Right ventricle myocardium inferior (tissue), 1 donor: Measurements from ENCODE around the gene GPR61. TPM values are rescaled to one million over a fixed set of nuclear protein-coding genes. Genes with fewer than 3 reads are reported as not detected.

Experiments used
- ATAC-seq: fragments of 200-7000 bp; cut with Tn5 transposase; one replicate; pipeline ENCODE4 v1.9.1; 2020; ENCODE audit warnings: mild to moderate bottlenecking, moderate library complexity
- DNase-seq: peaks from one replicate; pipeline ENCODE4 v3.0.0; 2021; ENCODE audit errors: missing footprints
- intact Hi-C: fragments of 100-400 bp; cut with DNase I; formaldehyde crosslinking; loops from one replicate; pipeline ENCODE4 v1.11.0; 2022
- long read RNA-seq: library from polyadenylated mRNA; unstranded; transcript quantifications from one replicate; pipeline ENCODE4 v2.0.0, GENCODE V29; 2021
- total RNA-seq: library from RNA; stranded (reverse); fragmentation: NEBNext Ultra II Directional; extraction: Animal tissue kit (Norgen Biotek cat#: 25700); gene quantifications from one replicate; pipeline ENCODE4 v1.2.1, GENCODE V29; 2021
- donor health status: DM: no; HTN: yes; CAD: no; lungs with severe emphysema.

The GPR61 gene, protein sequence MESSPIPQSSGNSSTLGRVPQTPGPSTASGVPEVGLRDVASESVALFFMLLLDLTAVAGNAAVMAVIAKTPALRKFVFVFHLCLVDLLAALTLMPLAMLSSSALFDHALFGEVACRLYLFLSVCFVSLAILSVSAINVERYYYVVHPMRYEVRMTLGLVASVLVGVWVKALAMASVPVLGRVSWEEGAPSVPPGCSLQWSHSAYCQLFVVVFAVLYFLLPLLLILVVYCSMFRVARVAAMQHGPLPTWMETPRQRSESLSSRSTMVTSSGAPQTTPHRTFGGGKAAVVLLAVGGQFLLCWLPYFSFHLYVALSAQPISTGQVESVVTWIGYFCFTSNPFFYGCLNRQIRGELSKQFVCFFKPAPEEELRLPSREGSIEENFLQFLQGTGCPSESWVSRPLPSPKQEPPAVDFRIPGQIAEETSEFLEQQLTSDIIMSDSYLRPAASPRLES
- total RNA-seq = not detected
- long read RNA-seq = 0 reads

DNA sequence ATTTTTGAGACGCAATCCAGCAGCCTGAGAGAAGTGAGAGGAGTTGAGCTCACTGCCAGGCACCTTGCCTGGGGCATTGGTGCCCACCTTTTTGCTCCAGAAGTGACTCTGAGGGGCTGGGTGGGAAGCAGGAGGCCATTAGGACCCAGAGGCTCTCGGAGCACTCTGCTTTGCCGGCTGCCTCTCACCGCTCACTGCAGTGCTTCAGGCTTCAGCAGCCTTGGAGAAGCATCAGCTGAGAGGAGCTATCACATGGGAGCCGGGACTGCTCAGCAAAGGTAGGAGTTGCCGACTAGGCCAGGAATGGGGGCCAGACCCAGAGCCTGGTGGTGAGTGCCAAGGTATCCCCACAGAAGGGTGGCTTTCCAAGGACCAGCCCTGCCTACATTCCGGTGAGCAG lies at the start of gene GPR61:
Gene GPR61 (plus strand): TSS at position 197 of the 400 bp plus-strand sequence. CDS start 3,151 bp downstream, outside the sequence.
- DNase-seq (no peak), ATAC-seq (no peak)
- intact Hi-C loops = no loop called here

GRCh38 chr1:109490029-109490933 lies 49.4 kb upstream of the GPR61 start:
- DNase-seq (no peak), ATAC-seq (peak; percentile 34)
- intact Hi-C loops = no loop called here

- ATAC-seq = no peak
- DNase-seq = no peak
Observed at GRCh38 chr1:109490934-109491302, 48.8 kb upstream of the GPR61 start.

DNA sequence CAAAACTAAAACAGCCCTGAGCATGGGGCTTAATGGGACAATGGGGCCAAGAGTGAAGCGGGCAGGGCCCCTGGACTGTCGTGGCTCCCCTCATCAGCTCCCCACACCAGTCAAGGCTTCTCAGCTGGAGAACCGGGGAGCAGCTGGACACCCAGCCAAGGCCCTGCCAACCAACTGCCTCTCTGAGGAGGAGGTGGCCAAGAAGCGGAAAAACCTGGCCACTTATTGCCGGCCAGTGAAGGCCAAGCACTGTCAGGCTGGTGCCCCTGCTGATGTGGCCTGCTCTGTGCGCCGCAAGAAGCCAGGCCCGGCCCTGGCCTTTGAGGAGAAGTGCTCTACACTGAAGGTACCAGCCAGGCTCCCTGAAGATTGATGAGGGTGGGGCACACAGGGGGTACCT lies 48.3 kb upstream of the GPR61 start:
- ATAC-seq (no peak), DNase-seq (no peak)
- intact Hi-C loops = no loop called here

More at GRCh38 chr1:109490934-109491302, 48.8 kb upstream of the GPR61 start:
- intact Hi-C loops = no loop called here

DNA sequence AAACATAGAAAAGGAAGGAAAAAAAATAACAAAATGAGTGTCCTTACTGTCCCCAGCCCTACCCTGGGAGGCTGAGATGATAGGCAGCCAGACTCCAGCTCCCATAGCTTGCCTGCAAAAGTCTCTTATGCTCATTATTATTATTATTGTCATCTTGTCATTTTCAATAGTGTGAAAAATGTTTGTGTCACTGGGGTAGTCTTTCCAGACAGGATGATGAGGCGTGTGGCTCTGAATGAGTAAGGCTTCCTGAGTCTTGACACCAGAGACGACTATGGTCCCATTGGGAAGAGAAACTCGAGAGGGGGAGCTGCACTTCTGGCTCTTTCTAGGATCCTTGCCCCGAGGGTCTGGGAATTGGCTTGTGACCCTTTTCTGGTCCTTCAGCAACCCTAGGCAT lies 46.9 kb upstream of the GPR61 start:
- intact Hi-C loops = loop anchor here (2.0 kb wide), 1 partner anchor 40 kb away; no protein-coding TSS in a partner anchor
- no peak for ATAC-seq
- no peak for DNase-seq

DNA sequence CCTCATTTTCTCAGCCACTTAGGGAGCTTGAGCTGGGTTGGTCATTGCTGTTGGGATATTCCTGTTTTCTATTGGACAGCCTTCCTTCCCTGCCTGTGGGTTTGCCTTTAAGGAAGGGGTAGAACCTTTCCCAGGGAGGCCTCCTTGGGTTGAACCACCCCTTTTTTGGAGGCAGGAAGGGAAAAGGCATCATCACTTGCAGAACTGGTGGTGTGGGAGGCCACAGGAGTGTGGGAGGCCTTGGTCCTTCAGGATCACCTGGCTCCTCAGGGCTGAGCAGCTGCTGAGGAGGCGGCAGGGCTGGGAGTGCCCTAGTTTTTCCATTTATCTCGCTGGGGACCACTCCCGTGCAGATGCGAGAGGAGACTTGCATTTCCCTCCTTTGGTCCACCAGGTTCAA lies 46.4 kb upstream of the GPR61 start:
- intact Hi-C loops = loop anchor here (2.0 kb wide), 1 partner anchor 40 kb away; no protein-coding TSS in a partner anchor
- no peak for ATAC-seq
- no peak for DNase-seq

DNA sequence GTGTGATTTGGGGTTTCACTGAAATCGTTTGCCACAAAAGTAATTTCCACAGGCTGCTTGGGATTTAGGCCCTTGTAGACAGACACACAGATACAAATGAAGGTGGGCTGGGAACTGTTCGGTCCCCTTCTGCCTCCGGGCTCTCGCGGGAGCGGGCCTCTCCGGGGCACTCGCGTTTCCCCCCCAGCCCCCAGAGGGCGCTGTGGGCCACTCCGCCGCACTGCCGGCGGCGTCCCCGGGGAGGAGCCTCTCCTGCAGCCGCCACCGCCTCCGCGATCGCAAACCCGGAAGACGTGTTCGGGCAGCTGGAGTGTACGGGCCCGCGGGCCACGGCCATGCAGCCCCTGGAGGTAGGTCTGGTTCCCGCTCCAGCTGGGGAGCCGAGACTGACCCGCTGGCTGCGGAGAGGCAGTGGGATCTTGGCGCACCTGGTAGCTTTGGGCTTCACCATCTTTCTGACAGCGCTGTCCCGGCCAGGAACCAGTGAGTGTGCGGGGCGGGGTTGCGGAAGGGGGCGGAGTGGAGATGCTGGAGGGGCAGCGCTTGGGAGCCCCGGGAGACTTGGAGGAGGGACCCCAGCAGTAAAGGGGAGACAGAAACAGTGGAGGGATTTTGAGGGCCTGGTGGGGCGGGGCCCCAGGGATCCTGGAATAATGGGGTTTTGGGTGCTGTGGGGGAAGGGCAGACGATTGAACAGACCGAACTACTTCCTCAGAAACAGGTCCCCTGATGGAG lies 45.7 kb upstream of the GPR61 start, which contains the start of gene CYB561D1:
Gene CYB561D1 (plus strand): TSS at position 290 of the 735 bp plus-strand sequence. CDS start 46 bp downstream, at position 336.
- DNase-seq = peak; percentile 94
- intact Hi-C loops = loop anchor here (2.0 kb wide), 1 partner anchor 39 kb away; no protein-coding TSS in a partner anchor
- ATAC-seq = peak; percentile 93

GRCh38 chr1:109495738-109496137 lies 43.9 kb upstream of the GPR61 start:
- no peak for ATAC-seq
- DNase-seq = no peak
- intact Hi-C loops = no loop called here

- intact Hi-C loops = no loop called here
- ATAC-seq = no peak
- no peak for DNase-seq
Observed at GRCh38 chr1:109497449-109498160, 42.1 kb upstream of the GPR61 start.

GRCh38 chr1:109498161-109498801 lies 41.4 kb upstream of the GPR61 start:
- DNase-seq = no peak
- ATAC-seq = no peak
- intact Hi-C loops = no loop called here

GRCh38 chr1:109499081-109499480 lies 40.6 kb upstream of the GPR61 start:
- DNase-seq = no peak
- ATAC-seq = no peak
- intact Hi-C loops = no loop called here

- intact Hi-C loops = no loop called here
- no peak for ATAC-seq
- DNase-seq = no peak
Observed at GRCh38 chr1:109499661-109500536, 39.8 kb upstream of the GPR61 start.

- intact Hi-C loops = no loop called here
- no peak for DNase-seq
- ATAC-seq = no peak
Observed at GRCh38 chr1:109500941-109501381, 38.7 kb upstream of the GPR61 start.

DNA sequence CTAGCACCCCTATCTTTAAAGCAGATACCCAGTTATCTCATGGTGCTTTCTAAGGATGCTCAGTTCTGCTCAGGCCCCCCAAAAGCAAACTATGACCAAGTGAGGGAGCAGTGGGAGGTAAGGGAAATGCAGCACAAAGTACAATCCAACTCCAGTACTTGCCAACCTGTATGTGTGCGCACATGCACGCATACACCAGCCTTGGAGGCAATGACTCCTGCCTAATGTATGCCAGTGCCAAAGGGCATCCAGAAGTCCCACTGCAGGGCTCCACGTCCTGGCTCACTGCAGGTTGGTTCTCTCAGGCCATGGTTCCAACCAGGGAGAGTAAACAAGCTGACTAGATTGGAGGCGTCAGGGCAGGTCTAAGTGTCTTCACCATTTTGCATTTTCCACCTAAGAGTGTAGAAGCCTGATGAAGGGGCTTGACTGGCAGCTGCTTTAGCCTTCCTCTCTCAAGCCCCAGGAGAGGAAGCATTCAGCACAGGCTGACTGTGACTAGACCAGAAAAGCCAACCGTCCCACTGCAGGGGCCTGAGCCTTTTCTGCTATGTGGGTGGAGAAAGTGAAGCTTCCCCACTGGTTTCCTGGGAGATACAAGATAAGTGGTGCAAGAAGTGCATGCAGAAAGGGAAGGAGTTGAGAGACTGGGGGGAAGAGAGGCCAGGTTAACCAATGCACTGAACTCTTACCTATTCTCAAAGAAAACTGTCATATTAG lies 37.9 kb upstream of the GPR61 start:
- ATAC-seq (no peak), DNase-seq (no peak)
- intact Hi-C loops = no loop called here

- intact Hi-C loops = no loop called here
- DNase-seq (no peak), ATAC-seq (no peak)
Observed at GRCh38 chr1:109502364-109502851, 37.3 kb upstream of the GPR61 start.

- ATAC-seq (no peak), DNase-seq (no peak)
- intact Hi-C loops = no loop called here
Observed at GRCh38 chr1:109503935-109504334, 35.7 kb upstream of the GPR61 start.
